Natural killer cell treated with Interleukin-12 subunit alpha and Interleukin-12 subunit beta and Interleukin-15 and Interleukin-18, amount 100 ng/mL, for 72 hours (primary cell): Measurements from ENCODE around the gene MTFMT. TPM values are rescaled to one million over a fixed set of nuclear protein-coding genes. Genes with fewer than 3 reads are reported as not detected.
A peak's percentile ranks its signal among the peaks of the same experiment; 100 is the strongest.
"Not testable (repeated sequence)": the region's sequence is repeated elsewhere in the genome, so short reads cannot be mapped to it uniquely, and the experiment has no call there.

Experiments used
- ATAC-seq, 2 donors: fragments of 150-1000 bp; cut with Tn5 transposase in 1 of 2; sonication (Bioruptor Pico), chemical (Tn5 transposase) in 1 of 2; 2 replicates each; pipeline ENCODE4 v1.10.0; 2021
- DNase-seq: peaks from one replicate; pipeline ENCODE4 v3.0.0; 2022; ENCODE audit warnings: low spot score
- H3K27ac Mint-ChIP-seq, 2 donors: 1 replicate in 1 of 2; 2 replicates in 1 of 2; pipeline ENCODE4 v1.8.0; 2022; ENCODE audit warnings: mixed read lengths in 2 of 2, mild to moderate bottlenecking in 1 of 2, moderate library complexity in 1 of 2
- H3K27me3 Mint-ChIP-seq, 2 donors: 1 replicate in 1 of 2; 2 replicates in 1 of 2; pipeline ENCODE4 v1.8.0; 2022; ENCODE audit warnings: mixed read lengths in 2 of 2
- H3K36me3 Mint-ChIP-seq: one replicate; pipeline ENCODE4 v1.8.0; 2022; ENCODE audit warnings: mixed read lengths
- H3K4me1 Mint-ChIP-seq, 2 donors: 1 replicate in 1 of 2; 2 replicates in 1 of 2; pipeline ENCODE4 v1.8.0; 2022; ENCODE audit warnings: low read depth in 2 of 2, mixed read lengths in 2 of 2, mild to moderate bottlenecking in 1 of 2
- H3K4me3 Mint-ChIP-seq: one replicate; pipeline ENCODE4 v1.8.0; 2022; ENCODE audit warnings: mixed read lengths
- H3K9me3 Mint-ChIP-seq: 2 replicates; pipeline ENCODE4 v1.8.0; 2022; ENCODE audit warnings: mixed read lengths
- total RNA-seq, 2 donors: library from RNA; stranded (reverse); gene quantifications; one replicate each; pipeline ENCODE4 v1.2.3, GENCODE V29; 2022

Gene MTFMT
- total RNA-seq, 2 donors from 2014 or later = 17.8 to 18.5 TPM

DNA sequence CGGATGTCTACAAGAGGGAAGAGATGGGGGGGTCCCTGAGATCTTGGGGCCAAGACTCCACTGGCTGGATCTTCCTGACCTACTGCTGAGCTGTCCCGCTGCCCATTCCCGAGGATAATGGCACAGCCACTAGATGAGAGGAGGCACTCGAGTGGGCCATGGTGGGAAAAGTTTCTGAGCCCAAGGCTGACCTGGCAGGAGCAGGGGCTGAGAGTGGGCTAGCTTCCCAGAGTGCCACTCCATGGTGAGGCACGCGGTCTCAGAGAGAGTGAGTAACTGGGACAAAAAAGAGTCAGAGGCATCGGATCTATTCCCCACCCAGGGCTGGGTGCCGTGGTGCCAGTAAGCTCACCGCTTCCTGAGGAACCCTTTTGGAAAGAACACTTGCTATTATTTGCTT lies 26.7 kb upstream of the MTFMT start:
- Mint-ChIP-seq H3K27ac (no peak overlapping the region), H3K9me3 (no peaks in the 10 kb centered on the region), H3K27me3 (no peaks in the 10 kb centered on the region), H3K4me1 (peaks cover 0 to 6% of the 10 kb centered on the region in 2 donors), H3K4me3 (no peak overlapping the region), H3K36me3 (no peaks in the 10 kb centered on the region)
- DNase-seq (no peak), ATAC-seq (no peak)

- H3K27me3 Mint-ChIP-seq = no peaks in the 10 kb centered on the region
- H3K4me1 Mint-ChIP-seq = peaks cover 1 to 8% of the 10 kb centered on the region in 2 donors
- ATAC-seq (no peak), DNase-seq (no peak)
- no peaks in the 10 kb centered on the region for H3K9me3 Mint-ChIP-seq
- H3K27ac Mint-ChIP-seq = no peak overlapping the region
- H3K4me3 Mint-ChIP-seq = no peak overlapping the region
- no peaks in the 10 kb centered on the region for H3K36me3 Mint-ChIP-seq
These were observed 25.9 kb upstream of the MTFMT start for GRCh38 chr15:65055201-65055870.

DNA sequence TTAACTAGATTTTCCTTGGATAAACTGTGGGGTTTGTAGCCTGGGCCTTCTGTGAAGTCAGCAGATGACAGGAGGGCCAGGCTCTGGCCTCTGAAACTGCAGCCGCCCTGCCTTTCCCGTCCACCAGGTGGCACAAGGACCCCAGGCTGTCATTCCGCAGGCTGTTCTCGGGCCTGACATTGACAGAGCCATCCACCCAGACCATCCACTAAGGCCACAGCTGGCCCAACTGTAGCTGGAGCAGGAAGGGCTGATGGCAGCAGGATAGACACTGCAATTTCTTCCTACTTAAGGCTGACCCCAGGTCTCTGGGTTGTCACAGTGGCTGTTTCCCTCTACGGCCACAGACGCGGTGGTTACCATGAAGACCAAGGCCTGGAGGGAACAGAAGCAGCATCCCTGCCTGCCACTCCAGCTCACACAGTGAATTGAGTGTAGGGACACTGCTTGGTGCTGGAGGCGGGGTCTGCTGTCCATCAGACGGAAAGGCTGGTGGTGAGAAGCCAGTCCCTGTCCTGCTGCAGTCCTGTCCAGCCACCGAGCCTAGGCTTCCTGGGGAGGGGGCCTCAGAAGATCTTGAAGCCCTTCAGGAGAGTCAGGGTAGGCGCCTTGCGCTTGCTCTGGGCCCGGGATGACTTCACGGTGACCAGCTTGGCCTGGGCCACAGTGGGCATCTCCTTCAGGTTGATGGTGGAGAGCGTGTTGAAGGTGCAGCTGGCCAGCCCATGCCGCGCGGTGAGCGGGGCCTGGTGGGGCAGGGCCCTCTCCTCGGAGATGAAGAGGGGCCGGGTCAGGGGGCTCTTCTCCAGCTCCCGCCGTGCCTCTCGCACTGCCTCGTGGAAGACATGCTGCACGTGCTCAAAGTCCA lies 25.1 kb upstream of the MTFMT start:
- Mint-ChIP-seq H3K27ac (no peak overlapping the region), H3K4me1 (peaks cover 9 to 15% of the 10 kb centered on the region in 2 donors), H3K27me3 (no peaks in the 10 kb centered on the region), H3K36me3 (no peaks in the 10 kb centered on the region), H3K9me3 (no peaks in the 10 kb centered on the region), H3K4me3 (no peak overlapping the region)
- no peak for ATAC-seq
- no peak for DNase-seq

GRCh38 chr15:65052956-65053355 lies 23.5 kb upstream of the MTFMT start:
- DNase-seq (no peak), ATAC-seq (no peak)
- Mint-ChIP-seq H3K4me1 (peaks cover 12 to 21% of the 10 kb centered on the region in 2 donors), H3K4me3 (no peak overlapping the region), H3K9me3 (no peaks in the 10 kb centered on the region), H3K36me3 (no peaks in the 10 kb centered on the region), H3K27me3 (no peaks in the 10 kb centered on the region), H3K27ac (no peak overlapping the region)

DNA sequence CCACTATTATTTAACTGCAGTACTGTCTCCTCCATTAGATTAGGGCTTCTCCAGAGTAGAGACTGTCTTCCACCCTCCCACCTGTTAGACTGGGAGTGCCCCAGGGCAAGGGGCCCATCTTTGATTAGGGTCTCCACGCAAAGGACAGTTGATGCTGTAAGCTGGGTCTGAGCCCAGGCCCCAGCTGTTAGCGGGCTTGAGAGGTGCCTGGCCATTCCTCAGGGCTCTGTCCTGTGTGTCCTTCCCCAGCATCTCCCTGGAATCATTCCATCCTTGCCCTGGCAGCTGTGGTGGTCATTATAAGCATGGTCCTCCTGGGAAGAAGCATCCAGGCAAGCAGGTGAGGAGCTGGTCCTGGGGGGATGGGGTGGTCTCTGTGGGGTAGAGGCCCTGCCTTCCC lies 21.8 kb upstream of the MTFMT start:
- Mint-ChIP-seq H3K36me3 (no peaks in the 10 kb centered on the region), H3K4me3 (no peak overlapping the region), H3K4me1 (peaks cover 12 to 21% of the 10 kb centered on the region in 2 donors), H3K27ac (no peak overlapping the region), H3K27me3 (peaks cover 0 to 2% of the 10 kb centered on the region in 2 donors), H3K9me3 (no peaks in the 10 kb centered on the region)
- DNase-seq = no peak
- ATAC-seq = no peak

DNA sequence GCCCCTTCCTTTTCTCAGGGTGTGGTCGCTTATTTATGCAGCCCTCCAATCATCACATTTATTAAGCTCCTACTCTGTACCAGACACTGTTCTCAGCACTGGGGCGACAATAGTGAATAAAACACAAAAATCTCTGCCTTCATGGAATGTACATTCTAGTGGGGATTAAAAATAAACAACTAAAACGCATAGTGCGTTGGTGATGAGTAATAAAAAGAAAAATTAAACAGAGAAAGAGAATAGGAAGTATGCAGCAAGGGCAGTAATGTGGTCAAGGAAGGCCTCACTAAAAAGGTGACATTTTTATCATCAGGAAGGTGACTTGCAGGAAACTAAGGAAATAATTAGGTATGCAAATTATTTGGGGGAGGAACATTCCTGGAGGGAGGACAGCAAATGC lies 20.8 kb upstream of the MTFMT start:
- peaks cover 12 to 16% of the 10 kb centered on the region in 2 donors for H3K4me1 Mint-ChIP-seq
- DNase-seq (no peak), ATAC-seq (no peak)
- H3K36me3 Mint-ChIP-seq = no peaks in the 10 kb centered on the region
- peaks cover 0 to 2% of the 10 kb centered on the region in 2 donors for H3K27me3 Mint-ChIP-seq
- H3K9me3 Mint-ChIP-seq = no peaks in the 10 kb centered on the region
- no peak overlapping the region for H3K27ac Mint-ChIP-seq
- H3K4me3 Mint-ChIP-seq = peak overlapping the region; percentile 44

DNA sequence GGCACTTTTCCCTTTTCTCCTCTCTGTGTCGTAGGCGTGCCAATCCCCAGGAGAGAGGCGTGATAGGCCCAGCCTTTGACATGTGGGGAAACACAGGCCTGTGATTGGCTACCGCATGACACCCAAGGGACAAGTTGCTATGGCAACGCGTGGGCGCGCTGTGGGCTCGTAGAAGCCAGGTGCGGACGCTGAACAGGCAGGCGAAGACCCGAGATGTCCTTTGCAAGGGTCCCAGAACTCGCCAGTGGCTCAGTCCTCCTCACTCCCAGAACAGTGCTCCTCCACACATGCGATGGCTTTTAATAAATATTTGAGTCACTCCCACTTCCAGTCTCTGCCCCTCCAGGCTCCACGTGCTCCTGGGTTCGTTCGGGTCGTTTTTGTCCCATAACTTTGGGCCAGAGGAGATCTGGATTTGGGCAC lies 20.0 kb upstream of the MTFMT start:
- Mint-ChIP-seq H3K4me1 (peaks cover 12 to 16% of the 10 kb centered on the region in 2 donors), H3K4me3 (peak overlapping the region; percentile 62), H3K36me3 (no peaks in the 10 kb centered on the region), H3K27me3 (peaks cover 0 to 2% of the 10 kb centered on the region in 2 donors), H3K9me3 (no peaks in the 10 kb centered on the region), H3K27ac (peak overlapping the region in 1 of 2 donors; percentile 45)
- DNase-seq (peak; percentile 92), ATAC-seq (peak; percentile 97 to 98)

DNA sequence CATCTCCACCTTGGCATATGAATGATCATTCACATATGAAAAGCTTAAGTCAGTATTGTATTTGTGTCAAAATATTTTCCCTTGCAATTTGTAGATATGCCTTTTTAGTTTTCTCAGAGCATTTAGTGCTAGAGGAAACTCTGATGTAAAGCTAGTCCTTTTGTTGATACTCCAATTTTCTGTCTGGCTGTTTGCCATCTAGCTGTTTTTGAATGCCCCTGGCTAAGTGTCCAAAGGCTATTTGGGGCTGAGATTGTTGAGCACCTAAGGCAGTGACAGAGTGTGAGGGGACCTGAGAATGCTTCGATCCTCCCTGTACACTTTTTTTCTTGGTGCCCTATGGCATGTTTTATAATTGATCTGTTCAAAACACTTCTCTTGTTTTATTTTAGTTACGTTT lies 18.8 kb upstream of the MTFMT start:
- DNase-seq (no peak), ATAC-seq (no peak)
- Mint-ChIP-seq H3K36me3 (no peaks in the 10 kb centered on the region), H3K27me3 (peaks cover 0 to 2% of the 10 kb centered on the region in 2 donors), H3K27ac (no peak overlapping the region), H3K4me1 (peaks cover 12 to 16% of the 10 kb centered on the region in 2 donors), H3K4me3 (no peak overlapping the region), H3K9me3 (no peaks in the 10 kb centered on the region)

DNA sequence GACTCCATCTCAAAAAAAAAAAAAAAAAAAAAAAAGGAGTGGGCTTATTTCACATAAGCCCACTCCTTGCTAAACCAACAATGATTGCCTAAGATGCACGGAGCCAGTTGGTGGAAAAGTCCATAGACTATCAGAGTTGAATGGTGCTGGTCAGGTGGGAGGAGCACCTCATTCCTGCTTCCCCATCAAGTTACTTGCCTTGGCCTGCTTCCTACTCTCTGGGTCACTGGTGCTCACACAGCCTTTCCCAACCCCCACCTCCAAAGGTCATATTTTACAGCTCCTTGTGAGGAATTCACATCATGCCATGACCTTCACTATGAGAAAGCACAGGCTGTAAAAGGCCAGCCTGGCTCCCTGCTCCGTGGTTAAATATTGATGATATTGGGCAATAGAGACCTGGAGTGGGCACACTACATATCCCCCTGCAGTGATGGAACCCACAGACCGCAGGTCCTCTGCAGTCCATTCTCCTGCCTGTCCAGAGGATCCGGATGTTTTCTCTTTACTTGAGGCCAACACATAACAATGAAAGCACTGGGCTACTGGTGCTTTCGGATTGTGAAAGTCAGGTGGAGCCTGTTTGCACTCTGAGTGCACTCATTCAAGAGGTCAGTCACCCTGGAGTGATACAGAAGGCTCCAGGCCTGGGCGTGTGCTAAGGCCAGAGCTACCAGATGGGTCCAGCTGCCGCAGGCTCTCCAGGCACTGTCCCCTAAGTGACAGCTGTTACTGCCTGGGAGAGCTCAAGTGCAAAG lies 15.5 kb upstream of the MTFMT start, which contains the start of gene SLC51B:
Gene SLC51B, plus strand, starts transcription at position 664 of the 758 bp plus-strand sequence. CDS start 4,618 bp downstream, outside the sequence.
- no peak within 1 kb of the TSS for H3K4me3 Mint-ChIP-seq
- ATAC-seq = no peak
- H3K36me3 Mint-ChIP-seq = no peaks in the 10 kb centered on the region
- peaks cover 0 to 2% of the 10 kb centered on the region in 2 donors for H3K27me3 Mint-ChIP-seq
- no peaks in the 10 kb centered on the region for H3K9me3 Mint-ChIP-seq
- DNase-seq = no peak
- H3K27ac Mint-ChIP-seq = no peak within 1 kb of the TSS
- H3K4me1 Mint-ChIP-seq = peaks cover 7 to 10% of the 10 kb centered on the region in 2 donors

DNA sequence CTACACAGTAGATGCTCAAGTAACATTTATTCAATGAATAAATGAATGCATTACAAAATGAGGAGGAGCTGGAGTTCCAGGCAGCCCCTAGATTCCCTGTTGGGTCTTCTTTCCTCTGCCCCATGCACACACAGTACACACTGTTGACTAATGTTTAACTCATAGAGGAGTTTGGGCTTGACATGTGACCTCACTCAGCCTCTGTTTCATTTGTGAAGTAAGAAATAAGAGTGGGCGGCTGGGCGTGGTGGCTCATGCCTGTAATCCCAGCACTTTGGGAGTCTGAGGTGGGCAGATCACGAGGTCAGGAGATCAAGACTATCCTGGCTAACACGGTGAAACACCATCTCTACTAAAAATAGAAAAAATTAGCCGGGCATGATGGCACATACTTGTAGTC lies 14.8 kb upstream of the MTFMT start:
- not testable (repeated sequence) for H3K27me3 Mint-ChIP-seq, H3K36me3 Mint-ChIP-seq, H3K4me1 Mint-ChIP-seq, H3K9me3 Mint-ChIP-seq, DNase-seq, ATAC-seq, H3K4me3 Mint-ChIP-seq, H3K27ac Mint-ChIP-seq

GRCh38 chr15:65042776-65043327 lies 13.4 kb upstream of the MTFMT start:
- H3K4me3 Mint-ChIP-seq = no peak overlapping the region
- DNase-seq (no peak), ATAC-seq (peak in 1 of 2 donors; percentile 52)
- H3K36me3 Mint-ChIP-seq = no peaks in the 10 kb centered on the region
- H3K27ac Mint-ChIP-seq = no peak overlapping the region
- peaks cover 0 to 2% of the 10 kb centered on the region in 2 donors for H3K27me3 Mint-ChIP-seq
- no peaks in the 10 kb centered on the region for H3K9me3 Mint-ChIP-seq
- H3K4me1 Mint-ChIP-seq = no peaks in the 10 kb centered on the region

GRCh38 chr15:65041787-65042186 lies 12.3 kb upstream of the MTFMT start:
- Mint-ChIP-seq H3K36me3 (no peaks in the 10 kb centered on the region), H3K27me3 (no peaks in the 10 kb centered on the region), H3K4me3 (no peak overlapping the region), H3K27ac (no peak overlapping the region), H3K4me1 (no peaks in the 10 kb centered on the region), H3K9me3 (no peaks in the 10 kb centered on the region)
- ATAC-seq (no peak), DNase-seq (no peak)

DNA sequence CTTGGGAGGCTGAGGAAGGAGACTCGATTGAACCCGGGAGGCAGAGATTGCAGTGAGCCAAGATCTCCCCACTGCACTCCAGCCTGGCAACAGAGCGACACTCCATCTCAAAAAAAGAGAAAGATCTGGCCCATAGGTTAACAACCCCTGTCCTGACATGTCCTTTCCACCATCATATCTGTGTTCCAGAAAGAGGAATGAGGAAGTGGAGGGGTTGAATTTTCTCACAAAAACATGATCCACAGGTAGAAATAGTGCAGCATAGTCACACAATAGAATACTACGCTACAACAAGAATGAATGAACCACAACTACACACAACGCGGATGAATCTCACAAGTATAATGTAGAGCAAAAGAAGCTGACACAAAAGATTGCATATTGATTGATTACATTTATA lies 11.0 kb upstream of the MTFMT start:
- Mint-ChIP-seq H3K27me3 (no peaks in the 10 kb centered on the region), H3K4me1 (no peaks in the 10 kb centered on the region), H3K9me3 (no peaks in the 10 kb centered on the region), H3K27ac (no peak overlapping the region), H3K36me3 (no peaks in the 10 kb centered on the region), H3K4me3 (no peak overlapping the region)
- ATAC-seq (no peak), DNase-seq (no peak)
